ENCODE results near the gene HOXC5.

DNA sequence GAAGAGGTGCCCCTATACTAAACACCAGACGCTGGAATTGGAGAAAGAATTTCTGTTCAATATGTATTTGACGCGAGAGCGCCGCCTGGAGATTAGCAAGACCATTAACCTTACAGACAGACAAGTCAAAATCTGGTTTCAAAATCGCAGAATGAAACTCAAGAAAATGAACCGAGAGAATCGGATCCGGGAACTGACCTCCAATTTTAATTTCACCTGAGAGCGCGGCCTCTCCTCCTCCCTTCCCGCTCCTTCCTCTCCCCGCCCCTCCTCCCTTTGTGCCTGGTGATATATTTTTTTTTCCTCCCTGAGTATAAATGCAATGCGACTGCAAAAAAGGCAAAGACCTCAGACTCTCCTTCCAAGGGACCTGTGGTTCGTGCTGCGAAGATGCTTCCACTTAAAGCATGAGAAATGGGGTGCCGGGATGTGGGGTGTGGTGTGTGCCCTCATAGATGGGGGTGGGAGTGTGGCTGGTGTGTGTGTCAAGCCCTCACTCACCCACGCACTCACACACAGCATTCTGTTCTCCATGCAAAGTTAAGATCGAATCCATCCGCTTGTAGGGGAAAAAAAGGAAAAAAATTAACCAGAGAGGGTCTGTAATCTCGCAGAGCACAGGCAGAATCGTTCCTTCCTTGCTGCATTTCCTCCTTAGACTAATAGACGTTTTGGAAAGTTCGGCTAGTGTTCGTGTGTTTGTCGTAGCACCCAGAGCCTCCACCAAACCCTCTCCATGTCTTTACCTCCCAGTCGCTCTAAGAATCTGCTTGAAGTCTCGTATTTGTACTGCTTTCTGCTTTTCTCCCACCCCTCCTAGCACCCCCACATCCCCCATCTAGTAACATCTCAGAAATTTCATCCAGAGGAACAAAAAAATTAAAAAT lies 43.4 kb upstream of the HOXC5 start:
- TF ChIP-seq, protein P1, sequence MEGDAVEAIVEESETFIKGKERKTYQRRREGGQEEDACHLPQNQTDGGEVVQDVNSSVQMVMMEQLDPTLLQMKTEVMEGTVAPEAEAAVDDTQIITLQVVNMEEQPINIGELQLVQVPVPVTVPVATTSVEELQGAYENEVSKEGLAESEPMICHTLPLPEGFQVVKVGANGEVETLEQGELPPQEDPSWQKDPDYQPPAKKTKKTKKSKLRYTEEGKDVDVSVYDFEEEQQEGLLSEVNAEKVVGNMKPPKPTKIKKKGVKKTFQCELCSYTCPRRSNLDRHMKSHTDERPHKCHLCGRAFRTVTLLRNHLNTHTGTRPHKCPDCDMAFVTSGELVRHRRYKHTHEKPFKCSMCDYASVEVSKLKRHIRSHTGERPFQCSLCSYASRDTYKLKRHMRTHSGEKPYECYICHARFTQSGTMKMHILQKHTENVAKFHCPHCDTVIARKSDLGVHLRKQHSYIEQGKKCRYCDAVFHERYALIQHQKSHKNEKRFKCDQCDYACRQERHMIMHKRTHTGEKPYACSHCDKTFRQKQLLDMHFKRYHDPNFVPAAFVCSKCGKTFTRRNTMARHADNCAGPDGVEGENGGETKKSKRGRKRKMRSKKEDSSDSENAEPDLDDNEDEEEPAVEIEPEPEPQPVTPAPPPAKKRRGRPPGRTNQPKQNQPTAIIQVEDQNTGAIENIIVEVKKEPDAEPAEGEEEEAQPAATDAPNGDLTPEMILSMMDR (IDR thresholded peaks at IDR 0.05) = peak; percentile 26
- TF ChIP-seq EZH2 (IDR thresholded peaks at IDR 0.05; ENCODE audit: borderline replicate concordance, insufficient read depth, low read depth, low read length, poor library complexity, severe bottlenecking) = peak; percentile 30
